Spleen (tissue), 13 donors: Measurements from ENCODE around the gene DIO3. TPM values are rescaled to one million over a fixed set of nuclear protein-coding genes. Genes with fewer than 3 reads are reported as not detected.

Experiments used
- DNase-seq: peaks from one replicate; pipeline ENCODE4 v3.0.0-alpha.2; 2020
- H3K27ac ChIP-seq, 8 donors: fragments of 200-600 bp; sonication (generic) in 7 of 8; 1 replicate in 4 of 8; 2 replicates in 4 of 8; pipeline versions ENCODE4 v1.5.0 to v1.8.0; 2016 to 2021; ENCODE audit warnings: inconsistent platforms in 4 of 8, mild to moderate bottlenecking in 4 of 8, moderate library complexity in 1 of 8
- H3K27me3 ChIP-seq, 7 donors: fragments of 200-600 bp; sonication (generic) in 6 of 7; replicated peaks in 1 of 7; 1 replicate in 4 of 7; 2 replicates in 3 of 7; pipeline versions ENCODE4 v1.5.0 to v1.8.0; 2016 to 2021; ENCODE audit warnings: inconsistent platforms in 3 of 7, mild to moderate bottlenecking in 1 of 7
- H3K36me3 ChIP-seq, 6 donors: fragments of 200-600 bp; sonication (generic) in 5 of 6; 1 replicate in 4 of 6; 2 replicates in 2 of 6; pipeline versions ENCODE4 v1.5.0 to v1.8.0; 2016 to 2021; ENCODE audit warnings: inconsistent platforms in 2 of 6
- H3K4me1 ChIP-seq, 6 donors: fragments of 200-600 bp; sonication (generic) in 5 of 6; 1 replicate in 3 of 6; 2 replicates in 3 of 6; pipeline versions ENCODE4 v1.5.0 to v1.8.0; 2016 to 2021; ENCODE audit warnings: inconsistent platforms in 3 of 6
- H3K4me3 ChIP-seq, 8 donors: fragments of 200-600 bp; sonication (generic) in 7 of 8; 1 replicate in 4 of 8; 2 replicates in 4 of 8; pipeline versions ENCODE4 v1.5.0 to v1.8.0; 2016 to 2021; ENCODE audit warnings: inconsistent platforms in 4 of 8, mild to moderate bottlenecking in 4 of 8, moderate library complexity in 2 of 8
- H3K9me3 ChIP-seq, 8 donors: fragments of 200-600 bp; sonication (generic) in 7 of 8; 1 replicate in 4 of 8; 2 replicates in 4 of 8; pipeline versions ENCODE4 v1.5.0 to v1.8.0; 2016 to 2021; ENCODE audit warnings: inconsistent platforms in 4 of 8
- CTCF ChIP-seq, 11 experiments: fragments of 200-600 bp in 7 of 11; fragments of 450-650 bp in 4 of 11; sonication (generic) in 4 of 11; IDR thresholded peaks in 8 of 11; conservative IDR thresholded peaks in 3 of 11; 1 replicate in 7 of 11; 2 replicates in 4 of 11; pipeline versions ENCODE4 v1.4.0 to v1.8.0; 2016 to 2021; ENCODE audit warnings: antibody characterized with exemption in 11 of 11, inconsistent platforms in 4 of 11, mild to moderate bottlenecking in 1 of 11
- POLR2A ChIP-seq, 3 donors: fragments of 450-650 bp; IDR thresholded peaks; one replicate each; pipeline ENCODE4 v1.5.1; 2017; ENCODE audit warnings: antibody characterized with exemption in 3 of 3, mild to moderate bottlenecking in 1 of 3
- POLR2AphosphoS5 ChIP-seq, 3 donors: sonication (generic); formaldehyde crosslinking; IDR thresholded peaks; one replicate each; pipeline ENCODE4 v1.5.1; 2017; ENCODE audit warnings: antibody characterized with exemption in 3 of 3
- WGBS, 5 donors: extraction: QIAGEN DNeasy Blood & Tissue Kit in 3 of 5; methylation state at CpG; one replicate each; pipeline versions ENCODE4 v1.1.5 to v1.1.7; 2013 to 2018; 5-methylcytosine and 5-hydroxymethylcytosine counted together
- intact Hi-C: fragments of 100-400 bp; cut with DNase I; formaldehyde crosslinking; loops from one replicate; pipeline ENCODE4 v1.15.0; 2023; ENCODE audit warnings: low total_unique reads
- long read RNA-seq, 2 donors: transcript quantifications; one replicate each; lab custom pipeline, GENCODE V29; 2026
- polyA plus RNA-seq, 3 donors: library from polyadenylated mRNA; stranded (reverse); fragments of 200-250 nt; gene quantifications; one replicate each; pipeline ENCODE4 v1.2.1, GENCODE V29; 2013
- total RNA-seq, 7 donors: library from RNA; depleted of rRNA in 3 of 7; stranded (reverse); fragments of >200 nt in 3 of 7; fragmentation: NEBNext Ultra II Directional in 4 of 7; extraction: Animal tissue kit (Norgen Biotek cat#: 25700) in 4 of 7; gene quantifications; one replicate each; pipeline versions ENCODE4 v1.1.0 to v1.2.1, GENCODE V29; 2016 to 2021
- donor health status: healthy with polysubstance abuse.
- donor health status: DM: no; HTN: no; CAD: no; lungs with moderate emphysema.
- donor health status: DM: no; HTN: no; CAD: no.
- donor health status: Bipolar disorder and iron deficiency.
- donor health status: healthy.
- donor health status: DM: no; HTN: no; CAD: no.
- donor health status: DM: yes; HTN: yes; CAD: no.

Gene DIO3
- total RNA-seq: 1 to 10 TPM in 1 of 7 donors, under 1 TPM in 4, not detected in 2; 0.20 to 1.3 (median 0.36) TPM
- polyA plus RNA-seq: under 1 TPM; 0.04 to 0.46 (median 0.42) TPM
- long read RNA-seq, donor 1, partial matches to known transcripts: 0 of 1 reads
- long read RNA-seq, donor 1, other reads (novel, unspliced or antisense): 0 of 1 reads
- long read RNA-seq, donor 2, partial matches to known transcripts: 0 of 1 reads
- long read RNA-seq, donor 2, other reads (novel, unspliced or antisense): 0 of 1 reads

- Histone ChIP-seq H3K4me3 (peak within 1 kb of the TSS in 2 of 8 donors; percentile 7 to 57), H3K4me1 (peaks cover 0 to 39% (median 21%) of the 10 kb centered on the region in 6 donors), H3K36me3 (peaks cover 0 to 8% (median 0%) of the 10 kb centered on the region in 6 donors), H3K27ac (no peak within 1 kb of the TSS), H3K27me3 (peaks cover 13 to 98% (median 75%) of the 10 kb centered on the region in 7 donors), H3K9me3 (peaks cover 0 to 31% (median 13%) of the 10 kb centered on the region in 8 donors)
- WGBS, 5 donors: 21 to 34% (median 25%) methylated on average over 26 to 73 of the region's 73 CpGs
- peak; percentile 47 for DNase-seq
- intact Hi-C loops: no loop called here
- TF ChIP-seq CTCF (IDR thresholded peaks at IDR 0.05 in 8 of 11, conservative IDR thresholded peaks at IDR 0.05 in 3 of 11) (no peak), POLR2A (IDR thresholded peaks at IDR 0.05) (no peak), POLR2AphosphoS5 (IDR thresholded peaks at IDR 0.05) (peak in 2 of 3 donors; percentile 22 to 29)
These were observed at the start of gene DIO3 for GRCh38 chr14:101561145-101561896. TSS of gene DIO3 (plus strand) at chr14:101561495.

GRCh38 chr14:101511620-101512375 lies 49.5 kb upstream of the DIO3 start:
- Histone ChIP-seq H3K9me3 (peaks cover 0 to 15% (median 4%) of the 10 kb centered on the region in 8 donors), H3K27me3 (no peaks in the 10 kb centered on the region), H3K36me3 (no peaks in the 10 kb centered on the region), H3K27ac (no peak overlapping the region), H3K4me3 (no peak overlapping the region), H3K4me1 (no peaks in the 10 kb centered on the region)
- TF ChIP-seq POLR2A (IDR thresholded peaks at IDR 0.05): no peak
- no peak for TF ChIP-seq CTCF (IDR thresholded peaks at IDR 0.05 in 8 of 11, conservative IDR thresholded peaks at IDR 0.05 in 3 of 11)
- no peak for TF ChIP-seq POLR2AphosphoS5 (IDR thresholded peaks at IDR 0.05)
- peak; percentile 56 for DNase-seq
- intact Hi-C loops: no loop called here
- WGBS, 5 donors: 32 to 40% (median 33%) methylated on average over 11 to 20 of the region's 20 CpGs

- no peaks in the 10 kb centered on the region for H3K27me3 ChIP-seq
- H3K9me3 ChIP-seq: peaks cover 0 to 15% (median 4%) of the 10 kb centered on the region in 8 donors
- no peak for TF ChIP-seq POLR2A (IDR thresholded peaks at IDR 0.05)
- no peak for TF ChIP-seq CTCF (IDR thresholded peaks at IDR 0.05 in 8 of 11, conservative IDR thresholded peaks at IDR 0.05 in 3 of 11)
- H3K4me3 ChIP-seq: no peak overlapping the region
- 72 to 89% (median 86%) methylated on average over 6 to 9 of the region's 9 CpGs for WGBS, 5 donors
- DNase-seq: no peak
- no peak overlapping the region for H3K27ac ChIP-seq
- no peaks in the 10 kb centered on the region for H3K4me1 ChIP-seq
- intact Hi-C loops: no loop called here
- no peaks in the 10 kb centered on the region for H3K36me3 ChIP-seq
These were observed 49.0 kb upstream of the DIO3 start for GRCh38 chr14:101512376-101512695.
